Panc1 (cell line): Measurements from ENCODE around the gene MEIOB.

Source experiments
- POLR2AphosphoS5 ChIP-seq: IDR thresholded peaks from 2 replicates; pipeline ENCODE4 v1.6.1; 2012; ENCODE audit warnings: mild to moderate bottlenecking, low read depth, low read length, moderate library complexity
- TF ChIP-seq, protein P1 (sequence below): fragments of 450-650 bp; IDR thresholded peaks from 2 replicates; pipeline ENCODE4 v1.5.1; 2017; ENCODE audit warnings: mild to moderate bottlenecking
- TF ChIP-seq, protein P2 (sequence below), 2 experiments: IDR thresholded peaks; 2 replicates each; pipeline ENCODE4 v1.6.1; 2011 to 2012; ENCODE audit warnings: low read depth in 2 of 2, control low read depth in 1 of 2, low read length in 1 of 2, mild to moderate bottlenecking in 1 of 2, moderate library complexity in 1 of 2; ENCODE audit not compliant: insufficient read depth in 1 of 2

GRCh38 chr16:1907226-1907860 lies 35.4 kb upstream of the MEIOB start:
- TF ChIP-seq, protein P1, sequence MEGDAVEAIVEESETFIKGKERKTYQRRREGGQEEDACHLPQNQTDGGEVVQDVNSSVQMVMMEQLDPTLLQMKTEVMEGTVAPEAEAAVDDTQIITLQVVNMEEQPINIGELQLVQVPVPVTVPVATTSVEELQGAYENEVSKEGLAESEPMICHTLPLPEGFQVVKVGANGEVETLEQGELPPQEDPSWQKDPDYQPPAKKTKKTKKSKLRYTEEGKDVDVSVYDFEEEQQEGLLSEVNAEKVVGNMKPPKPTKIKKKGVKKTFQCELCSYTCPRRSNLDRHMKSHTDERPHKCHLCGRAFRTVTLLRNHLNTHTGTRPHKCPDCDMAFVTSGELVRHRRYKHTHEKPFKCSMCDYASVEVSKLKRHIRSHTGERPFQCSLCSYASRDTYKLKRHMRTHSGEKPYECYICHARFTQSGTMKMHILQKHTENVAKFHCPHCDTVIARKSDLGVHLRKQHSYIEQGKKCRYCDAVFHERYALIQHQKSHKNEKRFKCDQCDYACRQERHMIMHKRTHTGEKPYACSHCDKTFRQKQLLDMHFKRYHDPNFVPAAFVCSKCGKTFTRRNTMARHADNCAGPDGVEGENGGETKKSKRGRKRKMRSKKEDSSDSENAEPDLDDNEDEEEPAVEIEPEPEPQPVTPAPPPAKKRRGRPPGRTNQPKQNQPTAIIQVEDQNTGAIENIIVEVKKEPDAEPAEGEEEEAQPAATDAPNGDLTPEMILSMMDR, result no peak
- TF ChIP-seq, protein P2, sequence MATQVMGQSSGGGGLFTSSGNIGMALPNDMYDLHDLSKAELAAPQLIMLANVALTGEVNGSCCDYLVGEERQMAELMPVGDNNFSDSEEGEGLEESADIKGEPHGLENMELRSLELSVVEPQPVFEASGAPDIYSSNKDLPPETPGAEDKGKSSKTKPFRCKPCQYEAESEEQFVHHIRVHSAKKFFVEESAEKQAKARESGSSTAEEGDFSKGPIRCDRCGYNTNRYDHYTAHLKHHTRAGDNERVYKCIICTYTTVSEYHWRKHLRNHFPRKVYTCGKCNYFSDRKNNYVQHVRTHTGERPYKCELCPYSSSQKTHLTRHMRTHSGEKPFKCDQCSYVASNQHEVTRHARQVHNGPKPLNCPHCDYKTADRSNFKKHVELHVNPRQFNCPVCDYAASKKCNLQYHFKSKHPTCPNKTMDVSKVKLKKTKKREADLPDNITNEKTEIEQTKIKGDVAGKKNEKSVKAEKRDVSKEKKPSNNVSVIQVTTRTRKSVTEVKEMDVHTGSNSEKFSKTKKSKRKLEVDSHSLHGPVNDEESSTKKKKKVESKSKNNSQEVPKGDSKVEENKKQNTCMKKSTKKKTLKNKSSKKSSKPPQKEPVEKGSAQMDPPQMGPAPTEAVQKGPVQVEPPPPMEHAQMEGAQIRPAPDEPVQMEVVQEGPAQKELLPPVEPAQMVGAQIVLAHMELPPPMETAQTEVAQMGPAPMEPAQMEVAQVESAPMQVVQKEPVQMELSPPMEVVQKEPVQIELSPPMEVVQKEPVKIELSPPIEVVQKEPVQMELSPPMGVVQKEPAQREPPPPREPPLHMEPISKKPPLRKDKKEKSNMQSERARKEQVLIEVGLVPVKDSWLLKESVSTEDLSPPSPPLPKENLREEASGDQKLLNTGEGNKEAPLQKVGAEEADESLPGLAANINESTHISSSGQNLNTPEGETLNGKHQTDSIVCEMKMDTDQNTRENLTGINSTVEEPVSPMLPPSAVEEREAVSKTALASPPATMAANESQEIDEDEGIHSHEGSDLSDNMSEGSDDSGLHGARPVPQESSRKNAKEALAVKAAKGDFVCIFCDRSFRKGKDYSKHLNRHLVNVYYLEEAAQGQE (IDR thresholded peaks at IDR 0.05; ENCODE audit: insufficient read depth in 1 of 2, low read depth in 2 of 2, low read length in 1 of 2), result no peak
- no peak for TF ChIP-seq POLR2AphosphoS5
